Panc1 (cell line): Measurements from ENCODE around the gene FHAD1.

Experiments
- SIN3A ChIP-seq: IDR thresholded peaks from 2 replicates; pipeline ENCODE4 v1.6.1; 2012; ENCODE audit warnings: low read depth, mild to moderate bottlenecking, low read length, moderate library complexity, borderline replicate concordance; ENCODE audit not compliant: insufficient read depth
- TF ChIP-seq, protein P1 (sequence below), 2 experiments: IDR thresholded peaks; 2 replicates each; pipeline ENCODE4 v1.6.1; 2011 to 2012; ENCODE audit warnings: low read depth in 2 of 2, control low read depth in 1 of 2, low read length in 1 of 2, mild to moderate bottlenecking in 1 of 2, moderate library complexity in 1 of 2; ENCODE audit not compliant: insufficient read depth in 1 of 2
- TF ChIP-seq, protein P2 (sequence below): fragments of 450-650 bp; IDR thresholded peaks from 2 replicates; pipeline ENCODE4 v1.5.1; 2017; ENCODE audit warnings: mild to moderate bottlenecking

DNA sequence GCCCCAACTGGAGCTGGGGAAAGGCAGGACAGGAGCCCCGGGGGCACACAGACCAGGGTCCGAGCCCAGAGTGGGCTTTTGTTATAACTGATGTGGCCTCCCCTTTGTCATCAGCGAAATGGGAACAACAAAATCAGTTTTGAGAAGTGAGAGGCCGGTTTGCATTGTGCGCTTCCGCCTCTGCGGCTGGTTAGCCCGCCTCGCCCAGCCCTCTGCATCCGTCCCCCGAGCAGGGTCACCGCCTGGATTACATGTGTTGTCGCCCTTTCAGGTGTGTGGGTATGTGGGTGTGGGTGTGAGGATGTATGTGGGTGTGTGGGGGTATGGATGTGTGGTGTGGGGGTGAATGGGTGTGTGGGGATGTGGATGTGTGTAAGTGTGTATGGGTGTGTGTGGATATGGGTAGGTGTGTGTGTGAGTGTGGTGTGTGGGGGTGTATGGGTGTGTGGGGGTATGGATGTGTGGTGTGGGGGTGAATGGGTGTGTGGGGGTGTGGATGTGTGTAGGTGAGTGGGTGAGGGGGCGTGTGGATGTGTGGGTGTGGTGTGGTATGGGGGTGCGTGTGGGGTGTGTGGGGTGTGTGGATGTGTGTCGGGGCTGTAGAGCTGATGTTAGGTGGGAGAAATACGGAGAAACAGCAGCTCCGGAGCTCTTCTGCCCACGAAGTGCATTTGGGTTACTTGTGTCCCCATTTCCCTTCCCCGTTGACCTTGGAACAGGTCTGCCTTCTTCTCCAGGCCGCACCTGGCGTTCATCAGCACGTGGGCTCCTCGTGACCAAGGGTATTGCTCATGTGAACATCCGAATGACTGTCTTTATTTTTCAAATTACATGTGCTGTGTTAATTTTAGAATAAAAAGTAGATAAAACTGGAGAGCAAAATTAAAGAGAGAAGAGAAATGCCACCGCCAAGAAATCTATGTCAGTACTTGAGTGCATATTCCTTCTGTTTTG, 67.6 kb downstream of the FHAD1 start:
- TF ChIP-seq, protein P1, sequence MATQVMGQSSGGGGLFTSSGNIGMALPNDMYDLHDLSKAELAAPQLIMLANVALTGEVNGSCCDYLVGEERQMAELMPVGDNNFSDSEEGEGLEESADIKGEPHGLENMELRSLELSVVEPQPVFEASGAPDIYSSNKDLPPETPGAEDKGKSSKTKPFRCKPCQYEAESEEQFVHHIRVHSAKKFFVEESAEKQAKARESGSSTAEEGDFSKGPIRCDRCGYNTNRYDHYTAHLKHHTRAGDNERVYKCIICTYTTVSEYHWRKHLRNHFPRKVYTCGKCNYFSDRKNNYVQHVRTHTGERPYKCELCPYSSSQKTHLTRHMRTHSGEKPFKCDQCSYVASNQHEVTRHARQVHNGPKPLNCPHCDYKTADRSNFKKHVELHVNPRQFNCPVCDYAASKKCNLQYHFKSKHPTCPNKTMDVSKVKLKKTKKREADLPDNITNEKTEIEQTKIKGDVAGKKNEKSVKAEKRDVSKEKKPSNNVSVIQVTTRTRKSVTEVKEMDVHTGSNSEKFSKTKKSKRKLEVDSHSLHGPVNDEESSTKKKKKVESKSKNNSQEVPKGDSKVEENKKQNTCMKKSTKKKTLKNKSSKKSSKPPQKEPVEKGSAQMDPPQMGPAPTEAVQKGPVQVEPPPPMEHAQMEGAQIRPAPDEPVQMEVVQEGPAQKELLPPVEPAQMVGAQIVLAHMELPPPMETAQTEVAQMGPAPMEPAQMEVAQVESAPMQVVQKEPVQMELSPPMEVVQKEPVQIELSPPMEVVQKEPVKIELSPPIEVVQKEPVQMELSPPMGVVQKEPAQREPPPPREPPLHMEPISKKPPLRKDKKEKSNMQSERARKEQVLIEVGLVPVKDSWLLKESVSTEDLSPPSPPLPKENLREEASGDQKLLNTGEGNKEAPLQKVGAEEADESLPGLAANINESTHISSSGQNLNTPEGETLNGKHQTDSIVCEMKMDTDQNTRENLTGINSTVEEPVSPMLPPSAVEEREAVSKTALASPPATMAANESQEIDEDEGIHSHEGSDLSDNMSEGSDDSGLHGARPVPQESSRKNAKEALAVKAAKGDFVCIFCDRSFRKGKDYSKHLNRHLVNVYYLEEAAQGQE (IDR thresholded peaks at IDR 0.05; ENCODE audit: insufficient read depth in 1 of 2, low read depth in 2 of 2, low read length in 1 of 2): no peak
- no peak for TF ChIP-seq SIN3A
- TF ChIP-seq, protein P2, sequence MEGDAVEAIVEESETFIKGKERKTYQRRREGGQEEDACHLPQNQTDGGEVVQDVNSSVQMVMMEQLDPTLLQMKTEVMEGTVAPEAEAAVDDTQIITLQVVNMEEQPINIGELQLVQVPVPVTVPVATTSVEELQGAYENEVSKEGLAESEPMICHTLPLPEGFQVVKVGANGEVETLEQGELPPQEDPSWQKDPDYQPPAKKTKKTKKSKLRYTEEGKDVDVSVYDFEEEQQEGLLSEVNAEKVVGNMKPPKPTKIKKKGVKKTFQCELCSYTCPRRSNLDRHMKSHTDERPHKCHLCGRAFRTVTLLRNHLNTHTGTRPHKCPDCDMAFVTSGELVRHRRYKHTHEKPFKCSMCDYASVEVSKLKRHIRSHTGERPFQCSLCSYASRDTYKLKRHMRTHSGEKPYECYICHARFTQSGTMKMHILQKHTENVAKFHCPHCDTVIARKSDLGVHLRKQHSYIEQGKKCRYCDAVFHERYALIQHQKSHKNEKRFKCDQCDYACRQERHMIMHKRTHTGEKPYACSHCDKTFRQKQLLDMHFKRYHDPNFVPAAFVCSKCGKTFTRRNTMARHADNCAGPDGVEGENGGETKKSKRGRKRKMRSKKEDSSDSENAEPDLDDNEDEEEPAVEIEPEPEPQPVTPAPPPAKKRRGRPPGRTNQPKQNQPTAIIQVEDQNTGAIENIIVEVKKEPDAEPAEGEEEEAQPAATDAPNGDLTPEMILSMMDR: no peak
